Activated T-cell treated with anti-CD3 and anti-CD28 coated beads for 48 hours (primary cell): ENCODE data around the gene RASSF7.

Experiments
- DNase-seq: peaks from one replicate; pipeline ENCODE4 v3.0.0-alpha.2; 2020; ENCODE audit warnings: low read depth

Gene RASSF7

DNA sequence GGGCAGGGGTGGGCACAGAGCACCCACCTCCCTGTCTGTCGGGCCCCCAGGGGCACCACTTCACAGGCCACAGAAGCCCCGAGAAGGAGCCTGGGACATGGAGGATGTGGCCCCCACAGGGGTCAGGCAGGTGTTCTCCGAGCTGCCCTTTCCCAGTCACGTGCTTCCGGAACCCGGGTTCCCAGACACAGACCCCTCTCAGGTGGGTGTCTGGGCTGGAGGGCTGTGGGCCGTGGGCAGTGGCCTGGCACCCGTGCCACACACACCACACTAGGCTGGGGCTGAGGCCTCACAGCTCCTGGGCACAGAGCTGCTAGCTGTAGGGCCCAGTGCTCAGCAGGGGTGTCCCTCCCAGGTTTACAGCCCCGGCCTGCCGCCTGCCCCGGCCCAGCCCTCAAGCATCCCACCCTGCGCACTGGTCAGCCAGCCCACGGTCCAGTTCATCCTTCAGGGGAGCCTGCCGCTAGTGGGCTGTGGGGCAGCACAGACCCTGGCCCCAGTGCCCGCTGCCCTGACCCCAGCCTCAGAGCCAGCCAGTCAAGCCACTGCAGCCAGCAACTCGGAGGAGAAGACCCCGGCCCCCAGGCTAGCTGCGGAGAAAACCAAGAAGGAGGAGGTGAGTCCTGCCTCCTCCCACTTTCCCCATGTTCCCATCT lies 49.5 kb downstream of the RASSF7 start:
- DNase-seq, result no peak

DNA sequence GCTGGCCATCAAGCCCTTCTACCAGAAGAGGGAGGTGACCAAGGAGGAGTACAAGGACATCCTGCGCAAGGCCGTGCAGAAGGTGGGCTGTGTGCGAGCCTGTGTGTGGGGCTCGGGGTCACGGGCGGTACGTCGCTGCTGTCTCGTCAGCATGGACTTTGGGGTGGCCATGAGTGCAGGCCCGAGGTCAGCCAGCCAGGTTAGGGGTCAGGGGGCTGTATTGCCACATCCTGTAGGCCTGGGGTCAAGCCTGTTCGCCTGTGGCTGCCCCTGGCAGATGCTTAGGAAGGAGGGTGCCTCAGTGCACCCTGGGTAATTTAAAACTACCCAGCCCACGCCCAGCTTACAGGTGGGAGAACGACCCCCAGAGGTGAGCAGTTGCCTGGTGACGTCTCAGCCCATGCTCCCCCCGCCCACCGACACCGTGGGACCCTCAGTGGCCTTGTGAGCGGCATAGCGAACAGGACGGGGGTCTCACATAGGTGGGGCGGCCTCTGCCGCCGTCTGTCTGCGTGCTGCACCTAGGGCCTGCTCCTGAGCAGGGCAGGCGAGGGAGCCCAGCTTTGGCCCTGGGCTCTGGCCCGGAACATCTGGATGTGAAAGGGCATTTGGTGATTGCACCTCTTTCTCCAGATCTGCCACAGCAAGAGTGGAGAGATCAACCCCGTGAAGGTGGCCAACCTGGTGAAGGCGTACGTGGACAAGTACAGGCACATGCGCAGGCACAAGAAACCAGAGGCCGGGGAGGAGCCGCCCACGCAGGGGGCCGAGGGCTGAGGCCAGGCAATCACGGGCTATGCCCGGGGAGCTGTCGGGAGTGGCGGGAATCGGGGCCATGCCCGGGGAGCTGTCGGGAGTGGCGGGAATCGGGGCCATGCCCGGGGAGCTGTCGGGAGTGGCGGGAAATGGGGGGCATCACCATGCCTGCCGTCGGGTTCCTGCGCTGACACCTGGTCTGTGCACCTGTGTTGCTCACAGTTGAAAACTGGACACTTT lies 50.5 kb downstream of the RASSF7 start:
- no peak for DNase-seq

DNA sequence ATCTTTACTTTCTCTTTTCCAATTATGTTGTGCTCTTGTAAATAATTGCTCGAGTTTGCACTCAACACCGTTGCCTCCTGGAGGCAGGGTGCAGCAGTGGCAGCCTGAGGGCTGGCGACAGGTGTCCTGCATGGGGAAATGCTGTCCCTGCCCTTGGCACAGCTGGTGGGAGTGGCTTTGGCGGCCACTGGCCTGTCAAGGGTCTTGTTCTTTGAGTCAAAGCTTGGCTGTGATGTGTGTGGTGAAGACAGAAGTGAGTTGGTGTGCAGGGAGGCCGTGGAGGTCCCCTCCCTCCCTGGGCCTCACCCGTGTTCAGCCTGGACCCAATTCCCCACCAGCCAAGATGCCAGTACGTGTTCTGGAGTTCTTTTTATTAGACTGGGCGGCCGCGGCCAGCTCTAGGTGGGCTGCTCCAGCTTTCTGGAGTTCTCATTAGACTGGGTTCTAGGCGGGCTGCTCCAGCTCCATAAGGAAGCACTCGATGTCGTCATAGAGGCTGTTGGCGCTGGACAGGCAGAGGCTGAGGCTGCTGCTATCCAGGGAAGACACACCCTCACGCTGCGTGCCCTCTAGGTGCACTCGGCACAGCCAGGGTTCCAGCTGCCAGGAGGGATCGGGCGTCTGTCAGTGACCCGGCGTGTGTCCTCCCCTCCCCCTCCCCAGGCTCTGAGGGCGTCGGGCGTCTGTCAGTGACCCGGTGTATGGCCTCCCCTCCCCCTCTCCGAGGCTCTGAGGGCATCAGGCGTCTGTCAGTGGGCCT lies 51.6 kb downstream of the RASSF7 start:
- DNase-seq, result no peak

DNA sequence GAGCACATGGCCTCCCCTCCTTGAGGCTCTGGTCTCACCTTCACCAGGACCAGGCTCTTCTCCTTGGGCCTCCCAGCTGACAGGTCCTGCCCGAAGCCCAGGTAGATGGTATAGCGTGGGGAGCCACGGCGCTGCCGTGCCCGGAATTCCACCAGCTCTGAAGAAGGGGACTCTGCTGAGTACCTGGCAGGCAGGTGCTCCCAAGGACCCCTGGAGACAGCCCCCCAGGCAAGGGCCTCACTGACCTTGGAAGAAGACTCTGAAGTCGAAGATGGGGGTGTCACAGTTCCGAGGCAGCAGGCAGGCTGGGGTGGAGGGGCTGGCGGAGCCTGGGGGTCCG lies 52.2 kb downstream of the RASSF7 start:
- DNase-seq, result no peak

DNA sequence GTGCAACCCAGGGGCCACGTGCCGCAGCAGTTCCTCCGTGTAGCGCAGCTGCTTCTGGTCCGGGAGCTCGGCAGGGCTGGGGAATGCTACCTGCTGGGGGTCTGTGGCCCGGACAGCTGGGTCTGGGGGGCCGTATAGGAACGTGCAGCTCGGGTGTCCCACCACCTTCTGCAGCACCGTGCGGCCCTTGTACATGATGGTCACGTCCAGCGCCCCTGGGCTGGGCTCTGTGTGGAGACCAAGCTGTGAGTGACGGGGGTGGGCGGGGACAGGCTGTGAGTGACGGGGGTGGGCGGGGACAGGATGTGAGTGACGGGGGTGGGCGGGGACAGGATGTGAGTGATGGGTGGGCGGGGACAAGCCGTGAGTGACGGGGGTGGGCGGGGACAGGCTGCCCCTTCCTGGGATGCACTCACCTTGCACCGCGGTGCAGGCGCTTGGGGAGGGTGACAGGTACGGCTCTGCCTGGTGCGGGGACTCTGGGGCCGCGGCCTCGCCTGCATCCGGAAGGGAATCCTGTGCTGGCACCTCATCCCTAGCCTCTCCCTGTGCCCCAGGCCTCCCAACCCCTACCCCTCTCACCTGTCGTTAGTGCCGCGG lies 52.7 kb downstream of the RASSF7 start:
- peak; percentile 72 for DNase-seq
